Testis (tissue), 3 donors: Measurements from ENCODE around the gene TXNRD2. TPM values are rescaled to one million over a fixed set of nuclear protein-coding genes. Genes with fewer than 3 reads are reported as not detected.

Source experiments
- DNase-seq: peaks from one replicate; pipeline ENCODE4 v3.0.0-alpha.2; 2019
- H3K27ac ChIP-seq, 2 donors: fragments of 200-600 bp; sonication (generic); one replicate each; pipeline ENCODE4 v1.5.1; 2019
- H3K27me3 ChIP-seq: fragments of 200-600 bp; sonication (generic); one replicate; pipeline ENCODE4 v1.5.1; 2019
- H3K36me3 ChIP-seq: fragments of 200-600 bp; sonication (generic); one replicate; pipeline ENCODE4 v1.5.1; 2017; ENCODE audit warnings: low read depth; ENCODE audit errors: missing control alignments
- H3K4me1 ChIP-seq: fragments of 200-600 bp; sonication (generic); one replicate; pipeline ENCODE4 v1.5.1; 2019
- H3K4me3 ChIP-seq, 2 donors: fragments of 200-600 bp; sonication (generic); one replicate each; pipeline ENCODE4 v1.5.1; 2017 to 2019
- H3K9me3 ChIP-seq: fragments of 200-600 bp; sonication (generic); one replicate; pipeline ENCODE4 v1.5.1; 2017
- POLR2A ChIP-seq: fragments of 450-650 bp; IDR thresholded peaks from one replicate; pipeline ENCODE4 v1.6.1; 2017; ENCODE audit warnings: antibody characterized with exemption, mild to moderate bottlenecking, moderate library complexity
- WGBS, 2 donors: methylation state at CpG; one replicate each; pipeline ENCODE4 v1.1.5; 2018; 5-methylcytosine and 5-hydroxymethylcytosine counted together
- intact Hi-C: fragments of 100-400 bp; cut with DNase I; formaldehyde crosslinking; loops from one replicate; pipeline ENCODE4 v1.15.1; 2023; ENCODE audit warnings: low total_unique reads
- polyA plus RNA-seq: library from polyadenylated mRNA; stranded (reverse); fragments of 350-450 nt; fragmentation: Illumina TruSeq; extraction: RNeasy Lipid Tissue Mini Kit (QIAGEN cat#74804); gene quantifications from one replicate; pipeline ENCODE4 v1.2.3, GENCODE V29; 2014; ENCODE audit warnings: low read depth, low replicate concordance; ENCODE audit not compliant: insufficient read depth
- total RNA-seq, 2 donors: library from RNA; depleted of rRNA; stranded (reverse); fragments of >200 nt; gene quantifications; one replicate each; pipeline ENCODE4 v1.2.3, GENCODE V29; 2016
- TF ChIP-seq, protein P1 (sequence below), 3 experiments: fragments of 450-650 bp in 2 of 3; fragments of 200-600 bp in 1 of 3; sonication (generic) in 1 of 3; IDR thresholded peaks; one replicate each; pipeline ENCODE4 v1.5.1; 2016 to 2019; ENCODE audit warnings: antibody characterized with exemption in 3 of 3, mild to moderate bottlenecking in 2 of 3, moderate library complexity in 1 of 3

Gene TXNRD2
- total and polyA plus RNA-seq, 3 donors from 2014 or later: 28.7 to 49.9 (median 36.6) TPM

DNA sequence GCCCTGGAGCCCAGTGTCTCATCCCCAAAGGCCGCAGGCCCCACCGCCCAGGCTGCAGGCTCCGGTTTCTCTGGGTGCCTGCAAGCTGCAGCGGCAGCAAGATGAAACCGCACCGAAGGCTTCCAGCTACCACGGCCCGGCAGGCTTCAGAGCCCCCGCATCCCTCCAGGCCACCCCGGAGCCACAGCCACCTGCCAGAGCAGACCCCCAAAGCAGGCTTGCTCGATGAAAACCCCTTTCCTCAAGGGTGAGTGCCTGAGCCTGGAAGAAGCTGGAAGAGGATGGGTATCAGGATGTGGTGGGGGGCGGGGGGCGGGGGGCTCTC lies 62.4 kb downstream of the TXNRD2 start:
- Histone ChIP-seq H3K36me3 (no peaks in the 10 kb centered on the region), H3K4me3 (no peak overlapping the region), H3K9me3 (no peaks in the 10 kb centered on the region), H3K4me1 (no peaks in the 10 kb centered on the region), H3K27ac (no peak overlapping the region), H3K27me3 (no peaks in the 10 kb centered on the region)
- TF ChIP-seq POLR2A: no peak
- TF ChIP-seq, protein P1, sequence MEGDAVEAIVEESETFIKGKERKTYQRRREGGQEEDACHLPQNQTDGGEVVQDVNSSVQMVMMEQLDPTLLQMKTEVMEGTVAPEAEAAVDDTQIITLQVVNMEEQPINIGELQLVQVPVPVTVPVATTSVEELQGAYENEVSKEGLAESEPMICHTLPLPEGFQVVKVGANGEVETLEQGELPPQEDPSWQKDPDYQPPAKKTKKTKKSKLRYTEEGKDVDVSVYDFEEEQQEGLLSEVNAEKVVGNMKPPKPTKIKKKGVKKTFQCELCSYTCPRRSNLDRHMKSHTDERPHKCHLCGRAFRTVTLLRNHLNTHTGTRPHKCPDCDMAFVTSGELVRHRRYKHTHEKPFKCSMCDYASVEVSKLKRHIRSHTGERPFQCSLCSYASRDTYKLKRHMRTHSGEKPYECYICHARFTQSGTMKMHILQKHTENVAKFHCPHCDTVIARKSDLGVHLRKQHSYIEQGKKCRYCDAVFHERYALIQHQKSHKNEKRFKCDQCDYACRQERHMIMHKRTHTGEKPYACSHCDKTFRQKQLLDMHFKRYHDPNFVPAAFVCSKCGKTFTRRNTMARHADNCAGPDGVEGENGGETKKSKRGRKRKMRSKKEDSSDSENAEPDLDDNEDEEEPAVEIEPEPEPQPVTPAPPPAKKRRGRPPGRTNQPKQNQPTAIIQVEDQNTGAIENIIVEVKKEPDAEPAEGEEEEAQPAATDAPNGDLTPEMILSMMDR (IDR thresholded peaks at IDR 0.05): no peak
- DNase-seq: no peak
- 89 to 93% methylated on average over 6 to 13 of the region's 13 CpGs for WGBS, 2 donors
- intact Hi-C loops: no loop called here

- Histone ChIP-seq H3K27ac (no peak overlapping the region), H3K4me1 (no peaks in the 10 kb centered on the region), H3K27me3 (no peaks in the 10 kb centered on the region), H3K36me3 (no peaks in the 10 kb centered on the region), H3K9me3 (no peaks in the 10 kb centered on the region), H3K4me3 (no peak overlapping the region)
- DNase-seq: no peak
- intact Hi-C loops: no loop called here
- no peak for TF ChIP-seq POLR2A
- TF ChIP-seq, protein P1 (IDR thresholded peaks at IDR 0.05): no peak
- 93 to 94% methylated on average over 9 to 16 of the region's 16 CpGs for WGBS, 2 donors
These were observed 63.0 kb downstream of the TXNRD2 start for GRCh38 chr22:19878461-19879245.

DNA sequence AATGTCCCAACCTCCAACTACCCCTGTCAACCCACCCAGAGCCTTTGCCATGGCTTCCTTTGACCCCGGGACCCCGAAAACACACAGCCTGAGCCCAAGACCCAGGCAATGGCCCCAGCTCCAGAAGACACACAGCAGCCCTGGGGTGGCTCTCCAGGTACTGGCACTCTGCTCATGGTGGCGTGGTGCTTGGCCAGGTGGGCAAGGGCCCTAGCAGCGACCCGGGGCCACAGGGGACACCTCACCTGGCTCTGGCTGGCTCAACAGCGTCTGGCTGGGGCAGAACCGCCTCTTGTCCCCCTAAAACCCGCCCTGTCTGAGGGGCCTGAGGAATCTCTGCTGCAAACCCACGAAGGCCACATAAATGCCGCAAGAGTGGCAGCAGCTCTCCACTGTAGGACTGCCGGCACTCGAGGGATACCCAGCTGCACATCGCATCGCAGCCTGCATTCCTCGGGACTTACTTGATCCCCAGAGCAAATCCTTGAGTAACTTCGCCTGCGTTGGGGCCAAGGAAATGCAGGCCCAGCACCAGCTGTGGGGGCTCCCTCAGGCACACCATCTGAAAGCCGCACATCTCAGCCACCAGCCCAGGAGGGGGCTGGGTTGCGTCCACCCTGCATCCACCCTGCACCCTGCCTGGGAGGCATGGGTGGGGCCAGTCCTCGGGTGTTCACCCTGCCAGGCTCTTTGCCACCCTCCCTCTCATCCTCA lies 63.8 kb downstream of the TXNRD2 start:
- DNase-seq: no peak
- Histone ChIP-seq H3K4me1 (no peaks in the 10 kb centered on the region), H3K27me3 (no peaks in the 10 kb centered on the region), H3K4me3 (no peak overlapping the region), H3K27ac (no peak overlapping the region), H3K9me3 (no peaks in the 10 kb centered on the region), H3K36me3 (no peaks in the 10 kb centered on the region)
- intact Hi-C loops: no loop called here
- 93% methylated on average over 11 to 20 of the region's 20 CpGs for WGBS, 2 donors
- TF ChIP-seq, protein P1 (IDR thresholded peaks at IDR 0.05): no peak
- TF ChIP-seq POLR2A: no peak

DNA sequence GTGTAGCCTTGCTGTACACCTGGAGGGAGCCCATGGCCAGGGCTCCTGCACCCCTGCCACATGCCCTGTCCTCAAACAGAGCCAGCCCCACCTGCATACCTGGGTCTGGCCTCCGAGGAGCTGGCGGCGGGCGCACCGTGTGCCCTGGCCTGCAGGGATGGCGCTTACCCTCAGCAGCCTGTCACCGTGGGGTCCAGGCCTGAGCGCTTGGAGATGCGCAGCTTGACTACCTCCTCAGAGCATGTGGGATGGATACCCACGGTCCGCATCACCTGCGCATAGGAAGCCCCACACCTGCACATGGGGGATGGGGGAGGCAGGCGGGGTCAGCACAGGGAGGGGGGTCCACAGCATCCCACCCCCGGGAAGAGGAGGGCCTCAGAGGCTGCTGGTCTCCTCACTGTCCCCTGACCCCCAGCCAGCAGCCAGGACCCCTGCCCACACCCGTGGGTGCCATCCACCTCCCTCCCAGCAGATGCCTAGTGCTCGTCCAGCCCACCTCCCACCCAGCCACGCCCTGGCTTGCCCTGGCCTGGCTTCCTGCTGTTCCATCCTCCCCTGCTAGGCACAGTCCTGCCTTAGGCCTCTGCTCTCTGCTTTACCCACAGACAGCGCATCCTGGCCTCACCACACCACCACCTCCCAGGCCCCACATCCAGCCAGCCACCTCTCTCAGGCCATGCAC lies 64.5 kb downstream of the TXNRD2 start:
- no peak for DNase-seq
- WGBS, 2 donors: 95 to 97% methylated on average over 3 to 18 of the region's 18 CpGs
- intact Hi-C loops: no loop called here
- H3K9me3 ChIP-seq: no peaks in the 10 kb centered on the region
- no peaks in the 10 kb centered on the region for H3K4me1 ChIP-seq
- no peak overlapping the region for H3K27ac ChIP-seq
- no peaks in the 10 kb centered on the region for H3K27me3 ChIP-seq
- no peak overlapping the region for H3K4me3 ChIP-seq
- no peaks in the 10 kb centered on the region for H3K36me3 ChIP-seq
- TF ChIP-seq, protein P1 (IDR thresholded peaks at IDR 0.05): no peak
- TF ChIP-seq POLR2A: no peak
